ENCODE measurements around the gene DIS3L.

DIS3L gene

GRCh38 chr15:66306381-66306780, 13.0 kb downstream of the DIS3L start (continued):
- TF ChIP-seq ARNTL (CRISPR knock-in tag; IDR thresholded peaks at IDR 0.05; ENCODE audit: borderline replicate concordance, low read depth) (no peak), POU6F1 (CRISPR knock-in tag; IDR thresholded peaks at IDR 0.05; ENCODE audit: borderline replicate concordance, low read depth) (no peak), CSDC2 (CRISPR knock-in tag; IDR thresholded peaks at IDR 0.05) (no peak), GLIS3 (CRISPR knock-in tag; IDR thresholded peaks at IDR 0.05) (no peak)

GRCh38 chr15:66308531-66308930, 15.2 kb downstream of the DIS3L start:
- no peak for ATAC-seq
- TF ChIP-seq CREB5 (CRISPR knock-in tag; IDR thresholded peaks at IDR 0.05; ENCODE audit: low read depth), result no peak
- TF ChIP-seq OSR1 (CRISPR knock-in tag; IDR thresholded peaks at IDR 0.05), result no peak
- TF ChIP-seq SNAI2 (CRISPR knock-in tag; IDR thresholded peaks at IDR 0.05), result no peak
- TF ChIP-seq TCF4 (CRISPR knock-in tag; IDR thresholded peaks at IDR 0.05; ENCODE audit: borderline replicate concordance), result no peak
- no peak for TF ChIP-seq ESRRG (CRISPR knock-in tag; IDR thresholded peaks at IDR 0.05)
- TF ChIP-seq ZNF70 (CRISPR knock-in tag; IDR thresholded peaks at IDR 0.05), result no peak
- TF ChIP-seq GLIS3 (CRISPR knock-in tag; IDR thresholded peaks at IDR 0.05), result no peak
- TF ChIP-seq ISL1 (CRISPR knock-in tag; IDR thresholded peaks at IDR 0.05), result no peak
- TF ChIP-seq ARNTL (CRISPR knock-in tag; IDR thresholded peaks at IDR 0.05; ENCODE audit: borderline replicate concordance, low read depth), result no peak
- no peak for TF ChIP-seq ZNF8 (CRISPR knock-in tag; IDR thresholded peaks at IDR 0.05)
- TF ChIP-seq TOX (CRISPR knock-in tag; IDR thresholded peaks at IDR 0.05; ENCODE audit: borderline replicate concordance), result no peak
- no peak for TF ChIP-seq TSHZ2 (CRISPR knock-in tag; IDR thresholded peaks at IDR 0.05)
- TF ChIP-seq BACH2 (CRISPR knock-in tag; IDR thresholded peaks at IDR 0.05; ENCODE audit: borderline replicate concordance), result no peak
- no peak for TF ChIP-seq ZFP30 (CRISPR knock-in tag; IDR thresholded peaks at IDR 0.05)
- TF ChIP-seq RARB (CRISPR knock-in tag; IDR thresholded peaks at IDR 0.05), result no peak
- no peak for TF ChIP-seq PATZ1 (CRISPR knock-in tag; IDR thresholded peaks at IDR 0.05; ENCODE audit: borderline replicate concordance)
- TF ChIP-seq PPARA (CRISPR knock-in tag; IDR thresholded peaks at IDR 0.05; ENCODE audit: borderline replicate concordance), result no peak
- no peak for TF ChIP-seq POU6F1 (CRISPR knock-in tag; IDR thresholded peaks at IDR 0.05; ENCODE audit: borderline replicate concordance, low read depth)
- TF ChIP-seq ZC3H10 (CRISPR knock-in tag; IDR thresholded peaks at IDR 0.05), result no peak

- no peak for TF ChIP-seq ZFP3 (CRISPR knock-in tag; IDR thresholded peaks at IDR 0.05)
These were observed 16.5 kb downstream of the DIS3L start for GRCh38 chr15:66309828-66310227.

GRCh38 chr15:66310786-66311185, 17.4 kb downstream of the DIS3L start:
- no peak for ATAC-seq
- TF ChIP-seq PATZ1 (CRISPR knock-in tag; IDR thresholded peaks at IDR 0.05; ENCODE audit: borderline replicate concordance), result no peak
- no peak for TF ChIP-seq CREB5 (CRISPR knock-in tag; IDR thresholded peaks at IDR 0.05; ENCODE audit: low read depth)
- no peak for TF ChIP-seq SNAI2 (CRISPR knock-in tag; IDR thresholded peaks at IDR 0.05)
- TF ChIP-seq ISL1 (CRISPR knock-in tag; IDR thresholded peaks at IDR 0.05), result no peak
- TF ChIP-seq OSR1 (CRISPR knock-in tag; IDR thresholded peaks at IDR 0.05), result no peak
- no peak for TF ChIP-seq RARB (CRISPR knock-in tag; IDR thresholded peaks at IDR 0.05)
- TF ChIP-seq GLIS3 (CRISPR knock-in tag; IDR thresholded peaks at IDR 0.05), result no peak
- TF ChIP-seq ZNF565 (CRISPR knock-in tag; conservative IDR thresholded peaks at IDR 0.05; ENCODE audit: low read depth), result no peak
- no peak for TF ChIP-seq TOX (CRISPR knock-in tag; IDR thresholded peaks at IDR 0.05; ENCODE audit: borderline replicate concordance)

More at GRCh38 chr15:66309828-66310227, 16.5 kb downstream of the DIS3L start:
- no peak for ATAC-seq

Measured in SK-N-SH treated with all-trans-retinoic acid at 6 μM for 48 hours (cell line).